Trophoblast cell (in vitro differentiated cells and primary cell): ENCODE data around the gene PELI2.

Experiments
- DNase-seq, 2 donors: peaks; one replicate each; pipeline ENCODE4 v3.0.0-alpha.2; 2016
- H2AFZ ChIP-seq: 2 replicates; pipeline ENCODE4 v1.6.1; 2013; ENCODE audit warnings: low read length, moderate library complexity, mild to moderate bottlenecking; ENCODE audit not compliant: insufficient read depth, poor library complexity
- H2AK5ac ChIP-seq: 2 replicates; pipeline ENCODE4 v1.6.1; 2013; ENCODE audit warnings: mild to moderate bottlenecking, low read length
- H2BK120ac ChIP-seq: 2 replicates; pipeline ENCODE4 v1.6.1; 2013; ENCODE audit warnings: low read length, mild to moderate bottlenecking, moderate library complexity; ENCODE audit not compliant: insufficient read depth, poor library complexity
- H2BK12ac ChIP-seq: 2 replicates; pipeline ENCODE4 v1.6.1; 2013; ENCODE audit warnings: mild to moderate bottlenecking, low read length, moderate library complexity
- H2BK5ac ChIP-seq: 2 replicates; pipeline ENCODE4 v1.6.1; 2013; ENCODE audit warnings: low read length, low read depth, moderate library complexity, mild to moderate bottlenecking; ENCODE audit not compliant: poor library complexity
- H3K14ac ChIP-seq: 2 replicates; pipeline ENCODE4 v1.6.1; 2013; ENCODE audit warnings: mild to moderate bottlenecking, low read length
- H3K18ac ChIP-seq: 2 replicates; pipeline ENCODE4 v1.6.1; 2013; ENCODE audit warnings: mild to moderate bottlenecking, low read length
- H3K23ac ChIP-seq: 2 replicates; pipeline ENCODE4 v1.6.1; 2013; ENCODE audit warnings: low read length
- H3K27ac ChIP-seq: 2 replicates; pipeline ENCODE4 v1.5.1; 2013; ENCODE audit warnings: low read depth, mild to moderate bottlenecking, inconsistent platforms, low read length, moderate library complexity
- H3K27me3 ChIP-seq: 2 replicates; pipeline ENCODE4 v1.6.1; 2013; ENCODE audit warnings: inconsistent platforms, mild to moderate bottlenecking, low read length, moderate library complexity; ENCODE audit not compliant: insufficient read depth
- H3K36me3 ChIP-seq, 2 experiments: 1 replicate in 1 of 2; 2 replicates in 1 of 2; pipeline ENCODE4 v1.6.1; 2013; ENCODE audit warnings: low read length in 2 of 2, mild to moderate bottlenecking in 2 of 2, moderate library complexity in 1 of 2; ENCODE audit not compliant: insufficient read depth in 2 of 2, control insufficient read depth in 1 of 2
- H3K4ac ChIP-seq: 2 replicates; pipeline ENCODE4 v1.6.1; 2013; ENCODE audit warnings: low read depth, mild to moderate bottlenecking, low read length, moderate library complexity
- H3K4me1 ChIP-seq, 2 experiments: 1 replicate in 1 of 2; 2 replicates in 1 of 2; pipeline ENCODE4 v1.6.1; 2013; ENCODE audit warnings: low read length in 2 of 2, mild to moderate bottlenecking in 2 of 2, moderate library complexity in 1 of 2; ENCODE audit not compliant: insufficient read depth in 2 of 2, control insufficient read depth in 1 of 2
- H3K4me2 ChIP-seq: 2 replicates; pipeline ENCODE4 v1.6.1; 2013; ENCODE audit warnings: inconsistent platforms, mild to moderate bottlenecking, low read length, moderate library complexity
- H3K4me3 ChIP-seq: 2 replicates; pipeline ENCODE4 v1.5.1; 2013; ENCODE audit warnings: mild to moderate bottlenecking, low read depth, low read length, inconsistent platforms
- H3K79me1 ChIP-seq: one replicate; pipeline ENCODE4 v1.6.1; 2013; ENCODE audit warnings: low read length
- H3K79me2 ChIP-seq: 2 replicates; pipeline ENCODE4 v1.6.1; 2013; ENCODE audit warnings: low read length, mild to moderate bottlenecking; ENCODE audit not compliant: control insufficient read depth, insufficient read depth, poor library complexity
- H3K9ac ChIP-seq: 2 replicates; pipeline ENCODE4 v1.6.1; 2013; ENCODE audit warnings: mild to moderate bottlenecking, low read length
- H3K9me3 ChIP-seq: 2 replicates; pipeline ENCODE4 v1.6.1; 2013; ENCODE audit warnings: low read depth, mild to moderate bottlenecking, control low read depth, inconsistent platforms, low read length; ENCODE audit not compliant: insufficient read depth
- H4K12ac ChIP-seq: 2 replicates; pipeline ENCODE4 v1.6.1; 2013; ENCODE audit warnings: low read depth, mild to moderate bottlenecking, low read length, moderate library complexity
- H4K8ac ChIP-seq: 2 replicates; pipeline ENCODE4 v1.6.1; 2013; ENCODE audit warnings: low read depth, mild to moderate bottlenecking, low read length, moderate library complexity
- H4K91ac ChIP-seq: one replicate; pipeline ENCODE4 v1.6.1; 2013; ENCODE audit warnings: low read depth, mild to moderate bottlenecking, low read length, moderate library complexity
- WGBS: extraction: QIAGEN DNeasy Blood & Tissue Kit; methylation state at CpG from one replicate; pipeline ENCODE4 v1.1.7; 2013; ENCODE audit warnings: missing lambda C conversion rate; ENCODE audit not compliant: insufficient read length, insufficient coverage; ENCODE audit errors: extremely low coverage; 5-methylcytosine and 5-hydroxymethylcytosine counted together

The PELI2 gene

GRCh38 chr14:56198438-56198837 lies 80.2 kb downstream of the PELI2 start:
- H3K18ac ChIP-seq, result no peak overlapping the region
- no peak overlapping the region for H3K4me2 ChIP-seq
- H3K27me3 ChIP-seq, result no peaks in the 10 kb centered on the region
- H2AFZ ChIP-seq, result no peak overlapping the region
- H3K23ac ChIP-seq, result no peak overlapping the region
- H3K9me3 ChIP-seq, result peaks cover 2% of the 10 kb centered on the region
- H4K8ac ChIP-seq, result no peak overlapping the region
- no peaks in the 10 kb centered on the region for H3K4me1 ChIP-seq
- no peak overlapping the region for H3K27ac ChIP-seq
- H2BK120ac ChIP-seq, result no peak overlapping the region
- no peak overlapping the region for H3K4ac ChIP-seq
- H3K4me3 ChIP-seq, result no peak overlapping the region
- no peak overlapping the region for H2AK5ac ChIP-seq
- no peaks in the 10 kb centered on the region for H3K79me1 ChIP-seq
- no peak overlapping the region for H2BK5ac ChIP-seq
- H3K79me2 ChIP-seq, result no peaks in the 10 kb centered on the region
- H2BK12ac ChIP-seq, result no peak overlapping the region
- H3K36me3 ChIP-seq, result no peaks in the 10 kb centered on the region
- no CpG with 5 or more reads among the region's 2 CpGs for WGBS
- no peak overlapping the region for H4K91ac ChIP-seq
- H3K9ac ChIP-seq, result no peak overlapping the region
- no peak overlapping the region for H4K12ac ChIP-seq
- H3K14ac ChIP-seq, result no peak overlapping the region
- DNase-seq, result no peak

- no peak overlapping the region for H2BK120ac ChIP-seq
- no CpG with 5 or more reads among the region's 6 CpGs for WGBS
- no peak overlapping the region for H4K91ac ChIP-seq
- H4K12ac ChIP-seq, result no peak overlapping the region
- no peak overlapping the region for H3K23ac ChIP-seq
- H3K27ac ChIP-seq, result no peak overlapping the region
- H2AK5ac ChIP-seq, result no peak overlapping the region
- H3K79me1 ChIP-seq, result no peaks in the 10 kb centered on the region
- no peak overlapping the region for H2BK12ac ChIP-seq
- H3K9me3 ChIP-seq, result peaks cover 2% of the 10 kb centered on the region
- DNase-seq, result peak in 1 of 2 donors; percentile 41
- H3K4me2 ChIP-seq, result no peak overlapping the region
- H3K18ac ChIP-seq, result no peak overlapping the region
- no peak overlapping the region for H2BK5ac ChIP-seq
- H3K27me3 ChIP-seq, result no peaks in the 10 kb centered on the region
- no peak overlapping the region for H3K4me3 ChIP-seq
- no peak overlapping the region for H4K8ac ChIP-seq
- H3K4ac ChIP-seq, result no peak overlapping the region
- no peak overlapping the region for H3K14ac ChIP-seq
- no peak overlapping the region for H3K9ac ChIP-seq
- no peak overlapping the region for H2AFZ ChIP-seq
- no peaks in the 10 kb centered on the region for H3K79me2 ChIP-seq
- no peaks in the 10 kb centered on the region for H3K4me1 ChIP-seq
- H3K36me3 ChIP-seq, result no peaks in the 10 kb centered on the region
Observed at GRCh38 chr14:56199095-56199981, 81.1 kb downstream of the PELI2 start.

DNA sequence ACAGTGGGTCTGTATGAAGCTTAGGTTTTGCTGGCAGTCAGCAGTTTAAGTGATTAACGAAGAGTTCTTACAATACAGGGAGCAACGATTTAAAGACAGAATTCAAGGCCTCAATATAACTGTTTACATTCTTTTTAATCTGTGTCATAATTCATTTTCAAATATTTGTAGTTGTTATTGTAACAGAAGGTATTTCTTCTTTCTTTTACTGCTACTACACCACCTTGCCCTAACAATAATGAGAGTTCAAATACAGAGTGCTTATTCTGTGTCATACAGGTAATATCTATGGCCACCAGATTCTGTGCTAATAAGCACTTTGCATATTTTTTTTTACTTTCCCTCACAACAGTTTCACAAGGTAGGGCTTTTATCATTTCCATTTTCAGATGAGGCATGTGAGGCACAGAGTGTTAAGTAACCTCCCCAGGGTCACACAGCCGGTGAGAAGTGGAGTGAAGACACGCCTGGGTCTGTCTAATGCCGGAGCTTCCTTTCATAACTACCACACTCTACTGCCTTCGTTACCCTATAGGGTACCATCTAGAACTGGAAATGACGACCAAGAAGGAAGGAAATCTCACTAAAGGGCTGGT lies 81.9 kb downstream of the PELI2 start:
- Histone ChIP-seq H4K8ac (no peak overlapping the region), H3K14ac (no peak overlapping the region), H3K23ac (no peak overlapping the region), H3K4ac (no peak overlapping the region), H3K9me3 (peaks cover 2% of the 10 kb centered on the region), H2BK120ac (no peak overlapping the region), H4K91ac (no peak overlapping the region), H2AK5ac (no peak overlapping the region), H3K27me3 (no peaks in the 10 kb centered on the region), H2BK12ac (no peak overlapping the region), H3K79me1 (no peaks in the 10 kb centered on the region), H3K36me3 (no peaks in the 10 kb centered on the region), H3K4me1 (no peaks in the 10 kb centered on the region), H3K79me2 (no peaks in the 10 kb centered on the region), H2BK5ac (no peak overlapping the region), H3K18ac (no peak overlapping the region), H3K4me2 (no peak overlapping the region), H3K27ac (no peak overlapping the region), H3K4me3 (no peak overlapping the region), H4K12ac (no peak overlapping the region), H2AFZ (no peak overlapping the region), H3K9ac (no peak overlapping the region)
- no CpG with 5 or more reads among the region's 7 CpGs for WGBS
- peak in 1 of 2 donors; percentile 10 for DNase-seq

DNA sequence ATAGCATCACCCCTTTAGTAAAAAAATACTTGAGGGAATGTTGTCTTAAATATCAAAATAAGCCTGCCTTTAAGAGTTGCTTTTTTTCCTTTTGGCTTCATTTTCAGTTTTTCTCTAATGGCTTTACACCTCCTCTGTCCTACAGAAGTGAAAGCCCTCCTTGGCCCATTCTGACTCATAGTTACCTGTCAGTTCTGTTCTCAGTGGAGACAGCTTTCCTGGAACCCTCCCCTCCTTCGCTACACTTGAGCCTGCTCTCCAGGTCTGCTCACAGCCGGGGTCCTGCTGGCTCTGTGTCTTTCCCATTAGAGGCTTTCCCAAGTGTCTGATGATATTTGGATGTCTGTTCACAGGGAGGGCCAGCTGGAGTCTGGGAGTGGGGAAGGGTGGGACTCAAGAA lies 84.0 kb downstream of the PELI2 start:
- Histone ChIP-seq H4K91ac (no peak overlapping the region), H3K27me3 (no peaks in the 10 kb centered on the region), H3K9ac (no peak overlapping the region), H3K14ac (no peak overlapping the region), H3K9me3 (peaks cover 2% of the 10 kb centered on the region), H3K18ac (no peak overlapping the region), H3K79me2 (no peaks in the 10 kb centered on the region), H2AFZ (no peak overlapping the region), H4K12ac (no peak overlapping the region), H4K8ac (no peak overlapping the region), H2BK12ac (no peak overlapping the region), H2AK5ac (no peak overlapping the region), H3K4me2 (no peak overlapping the region), H3K23ac (no peak overlapping the region), H3K79me1 (no peaks in the 10 kb centered on the region), H2BK5ac (no peak overlapping the region), H3K36me3 (no peaks in the 10 kb centered on the region), H3K27ac (no peak overlapping the region), H3K4me3 (no peak overlapping the region), H3K4me1 (no peaks in the 10 kb centered on the region), H2BK120ac (no peak overlapping the region), H3K4ac (no peak overlapping the region)
- DNase-seq, result no peak
- no CpG with 5 or more reads among the region's 2 CpGs for WGBS
